Measurements from ENCODE around the gene PMM2.

Gene PMM2

DNA sequence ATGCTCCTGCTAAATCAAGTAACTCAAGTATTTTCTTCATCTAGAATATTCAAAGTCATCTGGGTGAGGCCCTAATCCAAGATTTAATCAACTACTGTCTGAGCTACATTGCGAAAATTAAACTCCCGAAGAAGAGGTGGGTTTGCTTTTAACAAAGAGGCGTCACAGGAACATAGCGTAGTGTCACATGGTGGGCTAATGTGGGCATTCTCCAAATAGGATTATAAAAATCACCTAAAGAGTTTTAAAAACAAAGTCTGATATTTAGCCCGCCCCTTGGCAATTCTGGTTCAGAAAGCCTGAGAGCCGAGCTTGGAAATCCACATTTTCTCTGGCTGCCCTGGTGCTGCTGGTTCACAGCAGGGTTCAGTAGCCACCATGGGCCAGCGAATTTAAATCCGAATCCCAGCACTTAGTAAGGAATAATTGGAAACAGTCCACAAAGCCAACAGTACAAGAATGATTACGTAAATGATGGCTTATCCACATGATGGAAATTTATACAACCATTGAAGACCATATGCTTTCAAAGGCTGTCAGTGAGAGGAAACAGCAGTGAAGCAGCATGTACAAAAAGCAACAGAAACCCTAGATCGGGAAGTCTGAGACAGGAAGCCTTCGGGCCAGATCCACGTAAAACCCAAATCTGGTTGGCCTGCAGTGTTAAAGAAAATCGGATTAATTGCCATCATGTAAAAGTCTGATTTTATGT lies 8.8 kb downstream of the PMM2 start:
- H3K27ac ChIP-seq (ENCODE audit: low read length), result no peak overlapping the region
- H3K36me3 ChIP-seq (ENCODE audit: insufficient read depth, low read depth, low read length), result peaks cover 95% of the 10 kb centered on the region
- no peak overlapping the region for H3K4me3 ChIP-seq (ENCODE audit: low read length)
- no peaks in the 10 kb centered on the region for H3K4me1 ChIP-seq (ENCODE audit: insufficient read depth, low read length)
- no peak overlapping the region for H3K9ac ChIP-seq (ENCODE audit: low read depth, low read length)
- no peaks in the 10 kb centered on the region for H3K9me3 ChIP-seq (ENCODE audit: insufficient read depth, low read depth, low read length)
- H3K27me3 ChIP-seq (ENCODE audit: insufficient read depth, low read length), result no peaks in the 10 kb centered on the region

- no peaks in the 10 kb centered on the region for H3K27me3 ChIP-seq (ENCODE audit: insufficient read depth, low read length)
- no peaks in the 10 kb centered on the region for H3K4me1 ChIP-seq (ENCODE audit: insufficient read depth, low read length)
- no peak overlapping the region for H3K27ac ChIP-seq (ENCODE audit: low read length)
- peaks cover 95% of the 10 kb centered on the region for H3K36me3 ChIP-seq (ENCODE audit: insufficient read depth, low read depth, low read length)
- no peak overlapping the region for H3K9ac ChIP-seq (ENCODE audit: low read depth, low read length)
- no peak overlapping the region for H3K4me3 ChIP-seq (ENCODE audit: low read length)
- H3K9me3 ChIP-seq (ENCODE audit: insufficient read depth, low read depth, low read length), result no peaks in the 10 kb centered on the region
These were observed 9.6 kb downstream of the PMM2 start for GRCh38 chr16:8807189-8807588.

DNA sequence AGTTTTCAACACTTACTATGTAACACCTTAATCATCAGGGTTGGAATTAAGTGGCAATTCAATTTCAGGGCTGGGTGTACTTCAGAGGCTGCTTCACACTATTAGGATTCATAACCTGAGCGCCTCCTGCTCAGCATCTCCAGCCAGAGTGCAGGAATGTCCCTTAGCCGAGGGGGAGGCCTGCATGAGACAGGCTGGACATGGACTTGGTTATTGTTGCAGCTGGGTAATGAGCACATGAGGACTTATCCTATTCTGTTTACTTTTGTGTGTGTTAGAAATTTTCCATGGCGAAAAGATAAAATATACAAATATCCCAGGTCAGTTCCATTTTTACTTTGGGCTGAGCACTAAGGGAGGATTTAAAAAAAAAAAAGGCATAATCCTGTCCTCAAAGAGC lies 10.4 kb downstream of the PMM2 start:
- peaks cover 95% of the 10 kb centered on the region for H3K36me3 ChIP-seq (ENCODE audit: insufficient read depth, low read depth, low read length)
- H3K9ac ChIP-seq (ENCODE audit: low read depth, low read length), result no peak overlapping the region
- no peaks in the 10 kb centered on the region for H3K27me3 ChIP-seq (ENCODE audit: insufficient read depth, low read length)
- H3K27ac ChIP-seq (ENCODE audit: low read length), result no peak overlapping the region
- H3K4me1 ChIP-seq (ENCODE audit: insufficient read depth, low read length), result no peaks in the 10 kb centered on the region
- no peaks in the 10 kb centered on the region for H3K9me3 ChIP-seq (ENCODE audit: insufficient read depth, low read depth, low read length)
- no peak overlapping the region for H3K4me3 ChIP-seq (ENCODE audit: low read length)

DNA sequence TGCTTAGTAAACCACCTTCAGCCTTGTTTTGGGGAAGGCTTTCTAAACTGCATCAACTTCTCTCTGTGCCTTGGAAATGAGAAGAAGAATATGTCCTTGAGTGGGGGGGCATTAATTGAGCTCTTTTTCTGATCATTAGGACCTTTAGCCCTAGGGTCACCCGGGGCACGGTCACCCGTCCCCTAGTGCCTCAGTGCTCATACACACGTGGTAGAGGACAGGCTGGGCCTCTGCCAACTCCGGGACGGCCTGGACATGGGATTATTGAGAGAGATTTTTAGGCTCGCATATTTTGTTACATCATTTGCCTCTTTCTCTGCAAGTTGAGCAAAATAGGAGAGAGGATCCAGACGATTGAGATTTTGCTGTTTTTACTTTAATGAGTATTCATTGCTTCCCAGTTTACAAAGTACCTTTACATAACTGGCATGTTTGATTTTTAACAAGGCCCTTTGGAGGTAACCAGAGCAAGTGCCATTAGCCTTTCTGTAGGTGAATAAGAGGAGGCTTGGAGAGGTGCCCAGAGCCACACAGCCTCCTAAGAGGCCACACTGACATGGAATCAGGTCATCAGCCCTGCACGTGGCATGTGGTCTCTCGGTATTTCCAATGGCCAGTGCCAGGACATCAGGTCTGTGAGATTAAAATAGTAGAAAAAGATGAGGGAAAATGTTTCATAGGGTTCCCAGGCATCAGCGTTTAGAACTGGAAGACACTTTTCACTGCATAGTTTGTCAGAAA lies 11.1 kb downstream of the PMM2 start:
- no peaks in the 10 kb centered on the region for H3K9me3 ChIP-seq (ENCODE audit: insufficient read depth, low read depth, low read length)
- no peak overlapping the region for H3K27ac ChIP-seq (ENCODE audit: low read length)
- no peak overlapping the region for H3K4me3 ChIP-seq (ENCODE audit: low read length)
- no peak overlapping the region for H3K9ac ChIP-seq (ENCODE audit: low read depth, low read length)
- no peaks in the 10 kb centered on the region for H3K4me1 ChIP-seq (ENCODE audit: insufficient read depth, low read length)
- peaks cover 98% of the 10 kb centered on the region for H3K36me3 ChIP-seq (ENCODE audit: insufficient read depth, low read depth, low read length)
- H3K27me3 ChIP-seq (ENCODE audit: insufficient read depth, low read length), result no peaks in the 10 kb centered on the region

- H3K9ac ChIP-seq (ENCODE audit: low read depth, low read length), result no peak overlapping the region
- no peaks in the 10 kb centered on the region for H3K4me1 ChIP-seq (ENCODE audit: insufficient read depth, low read length)
- H3K9me3 ChIP-seq (ENCODE audit: insufficient read depth, low read depth, low read length), result no peaks in the 10 kb centered on the region
- no peak overlapping the region for H3K27ac ChIP-seq (ENCODE audit: low read length)
- no peaks in the 10 kb centered on the region for H3K27me3 ChIP-seq (ENCODE audit: insufficient read depth, low read length)
- peaks cover 99% of the 10 kb centered on the region for H3K36me3 ChIP-seq (ENCODE audit: insufficient read depth, low read depth, low read length)
- no peak overlapping the region for H3K4me3 ChIP-seq (ENCODE audit: low read length)
These were observed 14.7 kb downstream of the PMM2 start for GRCh38 chr16:8812162-8812843.

DNA sequence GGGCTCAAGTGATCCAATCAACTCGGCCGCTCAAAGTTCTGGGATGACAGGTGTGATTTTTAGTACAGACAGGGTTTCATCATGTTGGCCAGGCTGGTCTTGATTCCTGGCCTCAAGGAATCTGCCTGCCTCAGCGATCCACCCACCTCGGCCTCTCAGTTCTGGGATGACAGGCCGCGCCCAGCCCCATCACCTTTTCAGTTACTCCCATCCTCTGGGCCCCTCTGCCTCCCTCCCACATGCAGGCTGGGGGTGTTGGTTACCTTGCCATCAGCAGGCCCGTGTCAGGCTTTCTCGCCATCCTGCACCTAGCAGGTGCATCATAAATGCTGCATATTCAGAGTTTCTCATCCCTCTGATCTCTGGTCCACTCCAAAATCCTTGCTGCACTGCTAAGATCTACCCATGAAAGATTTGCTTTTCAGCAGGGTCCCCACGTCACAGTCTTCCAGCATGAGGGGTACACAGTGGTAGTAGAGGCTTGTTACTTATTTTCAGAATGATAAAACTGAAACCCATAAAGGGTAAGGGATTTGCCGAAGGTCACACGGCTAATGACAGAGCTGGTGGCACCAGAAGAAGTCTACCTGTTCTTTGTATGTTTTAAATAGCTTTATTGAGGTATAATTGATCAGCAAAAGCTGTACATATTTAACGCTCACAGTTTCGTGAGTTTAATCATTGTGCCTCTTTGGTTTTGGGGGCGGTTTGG lies 16.6 kb downstream of the PMM2 start:
- Histone ChIP-seq H3K4me3 (ENCODE audit: low read length) (no peak overlapping the region), H3K27me3 (ENCODE audit: insufficient read depth, low read length) (no peaks in the 10 kb centered on the region), H3K36me3 (ENCODE audit: insufficient read depth, low read depth, low read length) (peaks cover 97% of the 10 kb centered on the region), H3K9me3 (ENCODE audit: insufficient read depth, low read depth, low read length) (no peaks in the 10 kb centered on the region), H3K4me1 (ENCODE audit: insufficient read depth, low read length) (no peaks in the 10 kb centered on the region), H3K9ac (ENCODE audit: low read depth, low read length) (no peak overlapping the region), H3K27ac (ENCODE audit: low read length) (no peak overlapping the region)

GRCh38 chr16:8816967-8817655 lies 19.5 kb downstream of the PMM2 start:
- no peak overlapping the region for H3K4me3 ChIP-seq (ENCODE audit: low read length)
- no peaks in the 10 kb centered on the region; the same call in 1 of the 2 replicates for H3K4me1 ChIP-seq (ENCODE audit: insufficient read depth, low read length)
- no peaks in the 10 kb centered on the region for H3K27me3 ChIP-seq (ENCODE audit: insufficient read depth, low read length)
- peaks cover 92% of the 10 kb centered on the region for H3K36me3 ChIP-seq (ENCODE audit: insufficient read depth, low read depth, low read length)
- no peaks in the 10 kb centered on the region for H3K9me3 ChIP-seq (ENCODE audit: insufficient read depth, low read depth, low read length)
- no peak overlapping the region for H3K9ac ChIP-seq (ENCODE audit: low read depth, low read length)
- H3K27ac ChIP-seq (ENCODE audit: low read length), result no peak overlapping the region

DNA sequence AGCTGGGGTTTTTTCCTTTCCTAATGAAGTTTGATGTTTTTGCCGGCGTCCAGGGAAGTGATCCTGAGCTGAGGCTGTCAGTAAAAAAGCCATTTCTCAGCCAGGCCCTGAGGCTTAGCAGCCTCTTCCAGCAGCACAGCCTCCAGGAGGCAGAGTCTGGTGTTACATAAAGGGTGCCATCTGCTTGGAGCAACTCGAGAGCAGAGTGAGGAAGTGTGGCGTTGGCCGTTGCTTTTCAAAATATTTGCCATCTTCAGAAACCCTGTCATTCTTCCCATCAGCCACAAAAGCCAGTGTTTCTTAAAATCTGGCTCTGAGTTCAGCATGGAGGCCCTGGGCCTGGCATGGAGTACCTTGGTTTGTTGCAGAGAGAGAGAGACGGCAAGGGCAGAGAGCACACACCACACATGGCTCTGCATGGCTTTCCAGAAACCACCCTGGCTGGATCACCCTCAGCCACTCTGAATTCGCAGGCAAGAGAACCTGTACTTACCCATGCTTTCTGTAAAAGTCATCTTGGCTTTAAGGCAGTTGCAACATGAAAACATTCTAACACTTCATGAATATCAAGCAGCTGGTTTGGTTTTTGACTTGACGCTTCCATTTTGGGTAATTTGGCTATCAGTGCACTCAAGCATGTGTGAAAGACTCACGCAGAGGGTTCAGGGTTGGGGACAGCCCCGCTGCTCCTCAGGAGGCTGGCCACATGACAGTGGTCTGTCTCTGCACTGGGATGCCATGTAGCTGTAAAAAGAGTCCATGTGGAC lies 21.0 kb downstream of the PMM2 start:
- Histone ChIP-seq H3K27me3 (ENCODE audit: insufficient read depth, low read length) (no peaks in the 10 kb centered on the region), H3K36me3 (ENCODE audit: insufficient read depth, low read depth, low read length) (peaks cover 89% of the 10 kb centered on the region), H3K9ac (ENCODE audit: low read depth, low read length) (no peak overlapping the region; the same call in 1 of the 2 replicates)

GRCh38 chr16:8819411-8820034 lies 21.9 kb downstream of the PMM2 start:
- H3K27me3 ChIP-seq (ENCODE audit: insufficient read depth, low read length), result no peaks in the 10 kb centered on the region
- no peak overlapping the region for H3K9ac ChIP-seq (ENCODE audit: low read depth, low read length)
- no peaks in the 10 kb centered on the region; the same call in 1 of the 2 replicates for H3K4me1 ChIP-seq (ENCODE audit: insufficient read depth, low read length)
- H3K9me3 ChIP-seq (ENCODE audit: insufficient read depth, low read depth, low read length), result no peaks in the 10 kb centered on the region
- H3K27ac ChIP-seq (ENCODE audit: low read length), result no peak overlapping the region
- peaks cover 89% of the 10 kb centered on the region for H3K36me3 ChIP-seq (ENCODE audit: insufficient read depth, low read depth, low read length)
- no peak overlapping the region for H3K4me3 ChIP-seq (ENCODE audit: low read length)

More for the DNA sequence above, 21.0 kb downstream of the PMM2 start:
- Histone ChIP-seq H3K4me3 (ENCODE audit: low read length) (no peak overlapping the region), H3K4me1 (ENCODE audit: insufficient read depth, low read length) (no peaks in the 10 kb centered on the region; the same call in 1 of the 2 replicates), H3K9me3 (ENCODE audit: insufficient read depth, low read depth, low read length) (no peaks in the 10 kb centered on the region), H3K27ac (ENCODE audit: low read length) (no peak overlapping the region)

DNA sequence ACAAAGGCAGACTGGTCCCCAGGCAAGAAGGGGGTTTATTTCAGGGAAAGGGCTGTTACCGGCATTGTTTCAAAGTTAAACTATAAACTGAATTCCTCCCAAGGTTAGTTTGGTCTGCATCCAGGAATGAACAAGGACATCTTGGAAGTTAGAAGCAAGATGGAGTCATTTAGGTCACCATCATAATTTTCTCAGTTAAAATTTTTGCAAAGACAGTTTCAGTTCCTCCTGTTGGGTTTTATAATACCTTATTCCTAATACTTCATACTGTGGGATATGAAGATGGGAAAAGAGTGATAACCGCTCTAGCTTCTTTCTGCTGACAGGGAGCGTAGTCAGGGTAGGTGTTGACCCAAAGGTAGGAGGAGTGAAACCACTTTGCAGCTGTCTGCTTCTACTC lies 24.8 kb downstream of the PMM2 start:
- Histone ChIP-seq H3K36me3 (ENCODE audit: insufficient read depth, low read depth, low read length) (peaks cover 82% of the 10 kb centered on the region), H3K4me3 (ENCODE audit: low read length) (no peak overlapping the region), H3K4me1 (ENCODE audit: insufficient read depth, low read length) (no peaks in the 10 kb centered on the region; the same call in 1 of the 2 replicates), H3K27me3 (ENCODE audit: insufficient read depth, low read length) (no peaks in the 10 kb centered on the region), H3K9ac (ENCODE audit: low read depth, low read length) (no peak overlapping the region), H3K27ac (ENCODE audit: low read length) (no peak overlapping the region), H3K9me3 (ENCODE audit: insufficient read depth, low read depth, low read length) (no peaks in the 10 kb centered on the region)
